GM12875 (cell line): ENCODE measurements around the gene MED28.

Experiments
- H3K4me3 ChIP-seq: one replicate; pipeline ENCODE4 v1.5.1; 2011; ENCODE audit warnings: low read depth, low read length, control low read depth
- CTCF ChIP-seq: IDR thresholded peaks from 2 replicates; pipeline ENCODE4 v1.5.1; 2011; ENCODE audit warnings: low read depth, mild to moderate bottlenecking, control low read depth, inconsistent platforms, low read length, moderate library complexity, borderline replicate concordance; ENCODE audit not compliant: insufficient read depth

The MED28 gene

GRCh38 chr4:17578482-17578891 is 36.0 kb upstream of the MED28 start:
- peak overlapping the region; percentile 92 for H3K4me3 ChIP-seq
- TF ChIP-seq CTCF: no peak

GRCh38 chr4:17580969-17581368 is 33.5 kb upstream of the MED28 start:
- no peak overlapping the region for H3K4me3 ChIP-seq
- no peak for TF ChIP-seq CTCF

GRCh38 chr4:17583276-17583675 is 31.2 kb upstream of the MED28 start:
- no peak overlapping the region for H3K4me3 ChIP-seq
- no peak for TF ChIP-seq CTCF

GRCh38 chr4:17583941-17584340 is 30.5 kb upstream of the MED28 start:
- TF ChIP-seq CTCF: no peak
- H3K4me3 ChIP-seq: no peak overlapping the region

DNA sequence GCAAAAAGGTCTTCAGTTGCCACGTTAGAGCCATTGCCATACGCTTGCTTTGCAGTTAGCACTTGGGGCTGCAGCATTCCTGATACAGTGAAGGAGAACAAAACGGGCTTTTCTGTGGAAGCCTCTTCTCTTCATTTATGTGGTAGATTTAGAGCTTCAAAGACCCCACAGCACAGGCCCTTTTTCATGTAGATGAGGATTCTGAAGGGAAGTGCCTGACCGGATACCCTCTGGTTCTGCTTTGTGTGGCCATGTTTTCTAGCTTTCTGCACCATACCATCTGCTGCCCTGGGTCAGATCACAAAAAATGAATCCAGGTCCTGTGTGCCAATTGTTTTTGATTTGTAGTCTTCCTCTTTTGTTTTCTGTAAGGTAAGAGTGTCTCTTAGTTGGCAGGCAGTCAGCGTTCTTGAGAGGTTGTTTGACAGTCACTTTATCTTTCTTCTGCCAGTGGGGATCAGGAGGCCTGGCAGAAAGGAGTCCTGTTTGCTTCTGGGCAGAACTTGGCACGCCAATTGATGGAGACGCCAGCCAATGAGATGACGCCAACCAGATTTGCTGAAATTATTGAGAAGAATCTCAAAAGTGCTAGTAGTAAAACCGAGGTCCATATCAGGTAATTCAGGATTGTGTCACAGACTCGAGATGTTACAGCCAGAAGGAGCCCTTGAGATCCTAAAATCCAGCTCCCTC is 29.8 kb upstream of the MED28 start:
- TF ChIP-seq CTCF: no peak
- no peak overlapping the region for H3K4me3 ChIP-seq

- H3K4me3 ChIP-seq: no peak overlapping the region
- TF ChIP-seq CTCF: no peak
Measured at GRCh38 chr4:17587094-17587822, 27.2 kb upstream of the MED28 start.

DNA sequence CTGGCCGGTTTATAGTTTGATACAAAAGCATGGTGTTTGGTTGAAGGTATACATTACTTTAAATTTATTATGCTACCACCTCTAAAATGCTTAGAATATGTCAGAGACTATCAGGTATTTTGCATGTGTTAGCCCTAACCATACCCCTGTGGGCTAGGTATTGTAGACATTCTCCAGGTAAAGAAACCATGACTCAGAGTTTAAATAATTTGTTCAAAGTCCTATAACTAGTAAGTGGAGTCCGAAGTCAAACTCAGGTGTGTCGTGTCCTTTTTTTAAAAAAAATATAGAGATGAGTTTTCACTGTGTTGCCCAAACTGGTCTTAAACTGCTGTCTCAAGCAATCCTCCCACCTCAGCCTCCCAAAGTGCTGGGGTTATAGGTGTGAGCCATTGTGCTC is 25.1 kb upstream of the MED28 start:
- no peak overlapping the region for H3K4me3 ChIP-seq
- no peak for TF ChIP-seq CTCF
